ENCODE measurements around the gene E4F1. TPM values are rescaled to one million over a fixed set of nuclear protein-coding genes. Genes with fewer than 3 reads are reported as not detected.

The E4F1 gene
- total RNA-seq, 2 experiments from 2014 or later: 31.8 to 33.8 TPM

- POLR2A ChIA-PET: no interaction called here
- Mint-ChIP-seq H3K36me3 (ENCODE audit: low read depth) (peaks cover 6% of the 10 kb centered on the region), H3K9me3 (no peaks in the 10 kb centered on the region), H3K4me3 (no peak overlapping the region), H3K27me3 (no peaks in the 10 kb centered on the region), H3K4me1 (ENCODE audit: low read depth) (no peaks in the 10 kb centered on the region), H3K27ac (no peak overlapping the region)
- ATAC-seq (ENCODE audit: poor library complexity): no peak
- Histone ChIP-seq H3K27ac (ENCODE audit: low read depth in 1 of 2, low read length in 2 of 2) (no peak overlapping the region), H3K27me3 (ENCODE audit: control insufficient read depth in 1 of 2, insufficient read depth in 2 of 2, low read length in 2 of 2) (no peaks in the 10 kb centered on the region), H3K4me1 (ENCODE audit: insufficient read depth, low read length) (no peaks in the 10 kb centered on the region), H3K36me3 (ENCODE audit: insufficient read depth, low read length) (peaks cover 23% of the 10 kb centered on the region), H3K4me3 (ENCODE audit: low read length) (no peak overlapping the region), H3K9me3 (ENCODE audit: control insufficient read depth in 1 of 2, insufficient read depth in 1 of 2, low read length in 2 of 2) (no peaks in the 10 kb centered on the region)
- no peak for DNase-seq
- intact Hi-C loops (cut with DNase I, micrococcal nuclease): no loop called here
- CTCF ChIA-PET: no interaction called here
- TF ChIP-seq CTCF (IDR thresholded peaks at IDR 0.05): no peak
Observed at GRCh38 chr16:2179107-2179501, 44.3 kb upstream of the E4F1 start.

GRCh38 chr16:2179576-2179975 lies 43.8 kb upstream of the E4F1 start:
- Mint-ChIP-seq H3K36me3 (ENCODE audit: low read depth) (peaks cover under 1% of the 10 kb centered on the region), H3K4me1 (ENCODE audit: low read depth) (no peaks in the 10 kb centered on the region), H3K27ac (no peak overlapping the region), H3K9me3 (no peaks in the 10 kb centered on the region), H3K27me3 (no peaks in the 10 kb centered on the region), H3K4me3 (no peak overlapping the region)
- no peaks in the 10 kb centered on the region for H3K9me3 ChIP-seq (ENCODE audit: control insufficient read depth in 1 of 2, insufficient read depth in 1 of 2, low read length in 2 of 2)
- no peaks in the 10 kb centered on the region for H3K4me1 ChIP-seq (ENCODE audit: insufficient read depth, low read length)
- peaks cover 18% of the 10 kb centered on the region for H3K36me3 ChIP-seq (ENCODE audit: insufficient read depth, low read length)
- H3K27me3 ChIP-seq (ENCODE audit: control insufficient read depth in 1 of 2, insufficient read depth in 2 of 2, low read length in 2 of 2): no peaks in the 10 kb centered on the region
- H3K4me3 ChIP-seq (ENCODE audit: low read length): no peak overlapping the region
- no peak overlapping the region for H3K27ac ChIP-seq (ENCODE audit: low read depth in 1 of 2, low read length in 2 of 2)
- ChIA-PET POLR2A (no interaction called here), CTCF (no interaction called here)
- no peak for TF ChIP-seq CTCF (IDR thresholded peaks at IDR 0.05)
- ATAC-seq (ENCODE audit: poor library complexity) (no peak), DNase-seq (no peak)
- intact Hi-C loops (cut with DNase I, micrococcal nuclease): no loop called here

GRCh38 chr16:2180461-2180860 lies 42.9 kb upstream of the E4F1 start:
- H3K27ac Mint-ChIP-seq: no peak overlapping the region
- TF ChIP-seq CTCF (IDR thresholded peaks at IDR 0.05): no peak
- Histone ChIP-seq H3K27me3 (ENCODE audit: control insufficient read depth in 1 of 2, insufficient read depth in 2 of 2, low read length in 2 of 2) (no peaks in the 10 kb centered on the region), H3K4me3 (ENCODE audit: low read length) (no peak overlapping the region), H3K4me1 (ENCODE audit: insufficient read depth, low read length) (no peaks in the 10 kb centered on the region), H3K9me3 (ENCODE audit: control insufficient read depth in 1 of 2, insufficient read depth in 1 of 2, low read length in 2 of 2) (no peaks in the 10 kb centered on the region), H3K36me3 (ENCODE audit: insufficient read depth, low read length) (peaks cover 10% of the 10 kb centered on the region), H3K27ac (ENCODE audit: low read depth in 1 of 2, low read length in 2 of 2) (no peak overlapping the region)
- ChIA-PET CTCF (no interaction called here), POLR2A (no interaction called here)
- no peaks in the 10 kb centered on the region for H3K36me3 Mint-ChIP-seq (ENCODE audit: low read depth)
- no peak overlapping the region for H3K4me3 Mint-ChIP-seq
- H3K27me3 Mint-ChIP-seq: no peaks in the 10 kb centered on the region
- intact Hi-C loops (cut with DNase I, micrococcal nuclease): no loop called here
- ATAC-seq (ENCODE audit: poor library complexity): no peak
- no peaks in the 10 kb centered on the region for H3K9me3 Mint-ChIP-seq
- DNase-seq: no peak
- no peaks in the 10 kb centered on the region for H3K4me1 Mint-ChIP-seq (ENCODE audit: low read depth)
